Measurements from ENCODE around the gene OSBPL2.

OSBPL2 gene

DNA sequence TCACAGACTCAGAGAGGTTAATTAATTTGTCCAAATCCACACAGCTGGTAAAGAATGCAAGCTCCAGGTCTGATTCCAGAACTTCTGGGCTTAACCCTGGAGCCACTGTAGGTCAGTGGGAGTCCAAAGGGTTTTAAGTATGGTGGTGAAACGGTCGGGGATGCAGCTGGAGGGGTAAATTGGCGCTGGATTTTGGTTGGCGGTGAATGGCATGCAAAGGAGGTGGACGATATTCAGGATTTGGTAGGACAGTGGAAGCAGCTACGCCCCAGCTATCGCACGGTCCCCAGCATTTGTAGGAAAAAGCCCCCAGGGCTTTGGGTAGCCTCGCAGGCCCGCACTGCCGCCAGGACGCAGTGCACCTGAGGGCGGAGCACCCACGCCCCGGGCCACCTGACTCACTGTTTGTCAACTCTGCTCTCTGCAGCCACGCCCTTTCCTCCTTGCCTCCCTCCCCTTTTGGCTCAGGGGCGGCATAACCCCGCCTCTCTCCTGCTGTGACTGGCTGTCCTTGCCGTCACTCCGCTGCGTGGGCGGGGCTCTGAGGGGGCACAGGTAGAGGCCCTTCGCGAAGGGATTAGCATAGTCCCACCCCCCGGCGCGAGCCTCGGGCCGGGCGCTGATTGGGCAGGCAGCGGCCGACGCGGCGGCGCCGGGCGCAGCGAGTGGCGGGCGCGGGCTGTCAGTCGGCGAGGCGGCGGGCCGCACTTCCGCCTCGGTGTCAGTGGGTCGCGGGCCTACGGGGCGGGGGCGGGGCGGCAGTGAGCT lies at the start of gene OSBPL2:
TSS of gene OSBPL2 (plus strand) at position 721 of the 768 bp plus-strand sequence. CDS start 17,664 bp downstream, outside the sequence.
- peak; percentile 100 for DNase-seq (ENCODE audit: extremely low spot score, insufficient read length, low read depth)
- FAIRE-seq = peak; percentile 100

DNA sequence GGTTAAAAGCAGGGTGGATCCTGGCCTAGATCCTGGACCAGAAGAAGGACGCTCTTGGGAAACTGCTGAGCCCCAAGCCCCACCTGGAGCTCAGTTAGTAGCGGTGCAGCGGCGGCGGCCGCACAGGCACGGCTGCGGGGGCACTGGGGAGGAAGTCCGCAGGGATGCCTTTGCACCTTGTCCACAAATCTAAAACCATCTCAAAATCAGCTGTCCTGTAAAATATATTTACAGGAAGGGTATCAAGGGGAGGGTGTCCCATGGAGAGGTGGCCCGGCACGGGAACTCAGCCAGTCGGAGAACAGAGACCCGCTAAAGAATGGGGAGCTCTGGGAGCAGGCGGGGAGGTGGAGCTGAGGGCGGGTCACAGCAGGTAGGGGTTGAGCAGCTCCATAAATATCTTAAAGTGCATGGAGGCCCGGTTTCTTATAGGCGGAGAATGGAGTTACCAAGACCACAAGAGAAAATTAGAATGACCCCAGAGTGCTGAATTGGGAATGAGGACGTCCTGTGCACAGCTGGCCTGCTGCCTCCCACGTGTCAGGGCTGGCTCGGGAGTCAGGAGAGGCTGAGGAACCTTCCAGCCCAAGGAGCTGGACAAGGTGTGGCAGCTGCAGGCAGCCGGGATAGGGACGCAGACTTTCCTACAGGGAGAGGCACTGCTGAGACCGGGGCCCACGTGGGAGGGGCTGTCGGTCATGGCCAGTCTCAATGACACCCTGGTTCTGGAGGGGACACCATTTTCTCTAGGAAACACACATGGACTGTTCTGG lies 47.5 kb upstream of the OSBPL2 start:
- no peak for FAIRE-seq
- DNase-seq (ENCODE audit: extremely low spot score, insufficient read length, low read depth) = no peak

DNA sequence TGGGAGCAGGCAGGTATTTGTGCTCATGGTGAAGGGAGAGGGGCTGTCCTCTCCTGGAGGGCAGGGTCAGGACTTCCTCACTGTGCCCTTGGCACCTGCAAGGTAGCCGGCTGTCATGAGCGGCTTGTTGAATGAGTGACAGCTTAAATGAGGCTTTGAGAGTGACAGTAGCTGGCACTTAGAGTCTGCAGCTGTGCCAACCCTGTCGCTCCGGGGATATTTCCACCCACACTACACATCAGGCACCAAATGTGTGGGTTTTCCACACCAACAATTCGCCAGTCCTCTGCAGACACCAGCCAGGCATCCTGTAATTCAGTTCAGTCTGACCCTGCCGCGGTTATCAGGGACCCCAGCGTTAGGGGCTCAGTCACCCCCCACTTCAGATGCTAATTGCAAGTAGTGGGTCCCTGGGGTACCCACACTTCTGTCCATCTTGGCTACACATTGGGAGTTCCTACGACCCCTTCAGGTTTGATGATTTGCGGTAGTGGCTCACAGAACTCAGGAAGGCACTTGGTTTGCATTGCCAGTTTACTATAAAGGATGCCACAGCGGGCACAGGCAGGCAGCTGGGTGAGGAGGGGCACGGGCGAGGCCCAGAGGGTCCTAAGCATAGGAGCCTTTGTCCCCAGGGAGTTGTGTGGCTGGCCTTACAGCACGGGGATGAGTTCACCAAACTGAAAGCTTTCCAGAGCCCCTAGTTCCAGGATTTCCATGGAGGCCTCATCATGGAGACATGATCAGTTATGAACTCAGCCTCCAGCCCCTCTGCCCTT lies 46.4 kb upstream of the OSBPL2 start:
- FAIRE-seq = no peak

DNA sequence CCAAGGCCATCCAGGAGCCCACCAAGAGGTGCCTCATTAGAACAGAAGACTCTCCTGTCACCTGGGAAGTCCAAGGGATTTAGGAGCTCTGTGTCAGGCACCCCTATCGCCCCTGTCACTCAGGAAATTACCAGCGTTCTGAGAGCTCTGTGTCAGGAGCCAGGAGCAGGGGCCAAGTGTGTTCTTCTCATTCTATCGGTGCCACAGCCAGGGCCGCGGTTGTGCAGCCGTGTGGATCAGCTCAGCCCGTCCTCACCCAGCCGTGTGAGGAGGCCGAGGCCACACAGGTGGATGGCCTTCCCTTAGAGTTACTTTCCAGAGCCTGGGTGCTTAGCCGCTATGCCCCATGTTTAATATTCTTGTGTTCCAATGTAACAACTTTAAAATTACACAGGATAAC lies 45.7 kb upstream of the OSBPL2 start:
- FAIRE-seq = no peak
- DNase-seq (ENCODE audit: extremely low spot score, insufficient read length, low read depth) = no peak

More for the DNA sequence above, 46.4 kb upstream of the OSBPL2 start:
- no peak for DNase-seq (ENCODE audit: extremely low spot score, insufficient read length, low read depth)

DNA sequence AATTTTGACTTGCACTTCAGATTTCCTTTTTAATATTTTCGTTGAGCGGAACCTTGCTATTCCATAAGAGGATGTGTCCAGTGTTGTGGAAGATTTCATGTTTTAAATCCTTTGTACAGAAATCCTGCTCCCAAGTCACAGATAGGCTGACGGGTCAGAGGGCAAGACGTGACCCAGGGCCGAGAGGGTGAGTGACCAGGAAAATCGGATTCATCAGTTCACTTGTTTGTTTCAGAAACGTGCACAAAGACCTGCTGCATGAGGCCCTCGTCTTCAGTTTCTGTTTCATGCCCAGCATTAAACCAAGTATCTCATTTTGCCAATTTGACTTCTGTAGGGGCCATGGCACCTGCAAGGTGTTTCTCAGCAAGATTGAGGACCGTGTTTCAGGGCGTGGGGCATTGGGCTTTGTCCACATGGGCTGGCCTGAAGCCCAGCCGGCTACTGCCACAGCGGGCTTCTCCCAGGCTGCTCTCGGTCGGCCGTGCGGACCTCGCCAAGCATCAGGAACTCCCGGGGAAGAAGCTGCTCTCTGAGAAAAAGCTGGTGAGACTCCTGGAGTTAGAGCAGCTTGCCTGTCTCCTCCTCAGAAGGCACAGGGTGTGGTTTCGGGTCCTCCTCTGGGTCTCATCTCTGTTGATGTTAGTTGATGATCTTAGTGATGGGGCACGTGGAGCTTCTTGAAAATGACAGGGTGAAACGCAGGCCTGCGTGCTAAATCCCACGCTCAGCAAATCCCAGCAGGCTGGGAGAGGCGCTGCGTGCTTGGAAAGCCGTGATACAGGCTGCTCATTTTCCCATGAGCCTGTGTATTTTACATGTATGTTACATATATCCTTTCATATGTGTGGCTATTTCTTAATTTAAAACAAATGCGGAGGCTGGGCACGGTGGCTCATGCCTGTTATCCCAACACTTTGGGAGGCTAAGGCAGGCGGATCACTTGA lies 45.0 kb upstream of the OSBPL2 start:
- DNase-seq (ENCODE audit: extremely low spot score, insufficient read length, low read depth) = no peak
- FAIRE-seq = no peak

DNA sequence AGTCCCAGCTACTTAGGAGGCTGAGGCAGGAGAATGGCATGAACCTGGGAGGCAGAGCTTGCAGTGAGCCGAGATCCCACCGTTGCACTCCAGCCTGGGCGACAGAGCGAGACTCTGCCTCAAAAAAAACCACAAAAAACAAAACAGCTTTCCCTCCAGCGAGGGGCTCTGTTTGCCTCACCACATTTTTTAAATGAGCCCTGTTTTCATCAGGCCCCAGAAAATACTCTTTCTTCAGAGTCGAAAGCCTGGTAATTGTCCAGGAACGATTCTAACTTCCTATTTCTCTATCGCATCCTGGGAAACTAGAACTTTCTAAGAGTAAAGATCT lies 43.3 kb upstream of the OSBPL2 start:
- no peak for DNase-seq (ENCODE audit: extremely low spot score, insufficient read length, low read depth)
- FAIRE-seq = no peak

DNA sequence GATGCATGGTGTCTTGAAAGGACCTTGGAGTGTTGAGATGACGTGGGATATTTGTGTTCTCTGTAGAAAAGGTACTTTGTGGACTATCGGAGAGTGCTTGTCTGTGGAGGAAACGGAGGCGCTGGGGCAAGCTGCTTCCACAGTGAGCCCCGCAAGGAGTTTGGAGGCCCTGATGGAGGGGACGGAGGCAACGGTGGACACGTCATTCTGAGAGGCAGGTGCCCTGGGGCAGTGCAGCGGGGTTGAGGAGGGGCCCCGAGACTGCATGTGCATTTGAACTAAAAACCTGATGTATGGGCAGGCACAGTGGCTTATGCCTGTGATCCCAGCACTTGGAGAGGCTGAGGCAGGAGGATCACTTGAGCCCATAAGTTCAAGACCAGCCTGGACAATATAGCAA lies 42.6 kb upstream of the OSBPL2 start:
- FAIRE-seq (no peak), DNase-seq (ENCODE audit: extremely low spot score, insufficient read length, low read depth) (no peak)

DNA sequence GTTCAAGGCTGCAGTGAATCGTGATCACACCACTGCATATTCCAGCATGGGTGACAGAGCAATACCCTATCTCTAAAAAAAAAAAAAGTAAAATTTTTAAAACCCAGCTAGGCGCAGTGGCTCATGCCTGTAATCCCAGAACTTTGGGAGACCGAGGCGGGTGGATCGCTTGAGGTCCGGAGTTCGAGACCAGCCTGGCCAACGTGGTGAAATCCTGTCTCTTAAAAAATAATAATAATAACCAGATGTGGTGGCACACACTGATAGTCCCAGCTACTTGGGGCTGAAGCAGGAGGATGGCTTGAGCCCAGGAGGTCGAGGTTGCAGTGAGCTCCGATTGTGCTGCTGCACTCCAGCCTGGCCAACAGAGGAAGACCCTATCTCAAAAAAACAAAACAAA lies 42.0 kb upstream of the OSBPL2 start:
- FAIRE-seq = no peak
- no peak for DNase-seq (ENCODE audit: extremely low spot score, insufficient read length, low read depth)

DNA sequence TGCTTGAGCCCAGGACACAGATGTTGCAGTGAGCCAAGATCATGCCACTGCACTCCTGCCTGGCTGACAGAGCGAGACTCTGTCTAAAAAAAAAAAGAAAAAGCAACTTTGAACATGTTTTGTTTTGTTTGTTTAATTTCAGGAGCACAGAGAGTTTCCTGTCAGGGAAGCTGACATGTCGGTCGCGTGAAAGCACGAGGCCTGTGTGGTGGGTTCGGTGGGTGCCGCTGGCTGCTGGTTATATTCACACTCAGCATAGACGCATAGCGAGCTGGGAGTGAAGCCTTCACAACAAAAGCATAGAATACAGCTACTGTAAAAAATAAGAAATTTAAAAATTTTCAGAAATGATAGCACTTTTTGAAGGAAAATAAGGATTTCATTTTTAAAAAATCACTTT lies 41.0 kb upstream of the OSBPL2 start:
- no peak for FAIRE-seq
- no peak for DNase-seq (ENCODE audit: extremely low spot score, insufficient read length, low read depth)

DNA sequence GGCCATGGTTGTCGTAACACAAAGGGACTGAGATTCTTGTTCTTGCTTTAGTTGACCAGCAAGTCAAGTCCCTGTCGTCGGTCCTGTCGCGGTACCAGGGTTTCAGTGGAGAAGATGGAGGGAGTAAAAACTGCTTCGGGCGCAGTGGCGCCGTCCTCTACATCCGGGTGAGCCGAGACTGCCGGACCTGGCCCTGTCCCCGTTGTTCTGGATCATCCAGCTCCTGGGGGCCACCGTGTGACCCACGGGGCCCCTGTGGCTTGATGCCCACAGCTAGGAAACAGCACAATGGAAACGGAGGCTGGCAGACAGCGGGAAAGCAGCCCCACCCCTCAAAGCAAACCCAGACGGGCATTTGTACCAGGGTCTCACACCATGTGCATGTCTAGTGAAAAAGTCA lies 40.5 kb upstream of the OSBPL2 start:
- DNase-seq (ENCODE audit: extremely low spot score, insufficient read length, low read depth) (no peak), FAIRE-seq (no peak)

DNA sequence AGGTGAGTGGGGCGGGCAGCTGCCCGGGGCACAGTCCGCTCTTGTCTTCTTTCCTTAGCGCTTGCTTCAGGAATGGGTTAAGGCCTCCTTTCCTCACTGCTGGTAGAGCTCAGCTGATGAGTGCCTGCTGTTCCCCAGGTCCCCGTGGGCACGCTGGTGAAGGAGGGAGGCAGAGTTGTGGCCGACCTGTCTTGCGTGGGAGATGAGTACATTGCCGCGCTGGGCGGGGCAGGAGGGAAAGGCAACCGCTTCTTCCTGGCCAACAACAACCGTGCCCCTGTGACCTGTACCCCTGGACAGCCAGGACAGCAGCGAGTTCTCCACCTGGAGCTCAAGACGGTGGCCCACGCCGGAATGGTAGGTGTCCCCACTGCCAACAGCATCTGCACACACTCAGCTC lies 39.8 kb upstream of the OSBPL2 start:
- no peak for FAIRE-seq
- DNase-seq (ENCODE audit: extremely low spot score, insufficient read length, low read depth) = no peak

DNA sequence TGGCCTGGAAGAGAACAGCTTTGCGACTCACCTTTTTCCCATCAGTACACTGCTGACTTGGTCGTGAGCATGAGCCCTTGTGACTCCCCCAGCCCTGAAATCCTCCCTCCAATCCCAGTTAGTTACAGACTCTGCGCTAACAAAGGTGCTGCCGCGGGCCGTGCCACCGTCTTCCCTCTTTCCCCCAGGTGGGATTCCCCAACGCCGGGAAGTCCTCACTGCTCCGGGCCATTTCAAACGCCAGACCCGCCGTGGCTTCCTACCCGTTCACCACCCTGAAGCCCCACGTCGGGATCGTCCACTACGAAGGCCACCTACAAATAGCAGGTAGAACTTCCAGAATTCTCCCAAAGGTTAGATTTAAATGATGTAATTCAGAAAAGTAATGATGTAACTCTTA lies 39.4 kb upstream of the OSBPL2 start:
- no peak for FAIRE-seq
- no peak for DNase-seq (ENCODE audit: extremely low spot score, insufficient read length, low read depth)

DNA sequence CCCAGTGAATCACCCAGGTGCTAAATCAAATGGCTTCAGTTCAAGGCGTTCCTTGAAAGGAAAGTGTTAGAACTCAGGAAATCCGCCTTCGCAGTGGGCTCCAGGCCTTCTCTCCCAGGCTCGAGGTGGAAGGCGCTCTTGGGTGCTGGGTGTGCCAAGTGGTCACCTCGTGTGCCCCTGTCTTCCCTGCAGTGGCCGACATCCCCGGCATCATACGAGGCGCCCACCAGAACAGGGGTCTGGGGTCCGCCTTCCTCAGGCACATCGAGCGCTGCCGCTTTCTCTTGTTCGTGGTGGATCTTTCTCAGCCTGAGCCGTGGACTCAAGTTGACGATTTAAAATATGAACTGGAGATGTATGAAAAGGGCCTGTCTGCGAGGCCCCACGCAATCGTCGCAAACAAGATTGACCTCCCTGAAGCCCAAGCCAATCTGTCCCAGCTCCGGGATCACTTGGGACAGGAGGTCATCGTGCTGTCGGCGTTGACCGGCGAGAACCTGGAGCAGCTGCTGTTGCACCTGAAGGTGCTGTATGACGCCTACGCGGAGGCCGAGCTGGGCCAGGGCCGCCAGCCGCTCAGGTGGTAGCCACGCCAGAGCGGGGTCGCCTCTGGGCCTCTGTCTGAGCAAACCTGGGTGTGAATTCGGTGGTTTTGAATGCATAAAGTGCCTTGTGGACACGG lies 37.7 kb upstream of the OSBPL2 start:
- FAIRE-seq (no peak), DNase-seq (ENCODE audit: extremely low spot score, insufficient read length, low read depth) (no peak)

DNA sequence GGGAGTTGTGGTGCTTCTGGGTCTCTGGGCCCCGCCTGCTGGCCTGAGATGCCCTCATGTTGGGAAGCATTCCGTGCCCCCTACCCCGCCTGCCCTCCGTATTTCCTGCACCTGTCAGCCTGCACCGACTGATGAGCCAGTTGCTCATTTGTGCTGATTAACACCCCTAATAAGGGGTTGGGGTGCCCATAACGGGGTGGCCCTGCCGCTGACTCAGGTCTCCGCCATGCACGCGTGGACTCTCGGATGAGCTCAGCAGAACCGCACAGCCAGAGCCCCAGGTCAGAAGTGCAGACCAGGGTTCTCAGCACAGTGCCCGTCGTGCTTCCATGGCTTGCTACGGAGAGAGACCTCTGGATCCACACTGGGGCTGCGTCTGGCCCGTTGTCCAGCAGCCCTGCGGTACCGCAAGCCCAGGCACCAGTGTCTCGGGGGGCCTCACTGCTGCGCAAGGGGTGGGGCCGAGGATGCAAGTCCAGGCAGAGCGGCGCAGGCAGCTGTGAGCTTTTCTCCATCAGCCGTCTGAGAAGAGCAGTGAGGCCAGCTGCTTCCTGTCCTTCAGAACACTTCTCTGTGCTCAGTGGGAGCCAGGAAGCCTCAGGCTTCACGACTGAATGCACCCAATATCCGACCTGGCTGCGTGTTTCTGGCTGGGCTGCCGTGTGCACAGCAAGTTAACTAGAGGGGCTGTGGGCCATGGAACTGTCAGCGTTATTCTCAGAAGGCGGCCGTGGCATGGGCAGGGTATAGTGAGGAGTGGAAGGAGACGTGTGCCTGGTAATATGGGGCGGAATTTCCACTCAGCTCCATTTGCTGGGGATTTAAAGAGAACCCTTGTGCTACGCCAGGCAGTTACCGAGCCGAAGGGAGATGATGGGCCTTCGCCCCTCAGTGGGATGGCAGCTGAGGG lies 36.9 kb upstream of the OSBPL2 start:
- FAIRE-seq = peak; percentile 69
- DNase-seq (ENCODE audit: extremely low spot score, insufficient read length, low read depth) = peak; percentile 36

DNA sequence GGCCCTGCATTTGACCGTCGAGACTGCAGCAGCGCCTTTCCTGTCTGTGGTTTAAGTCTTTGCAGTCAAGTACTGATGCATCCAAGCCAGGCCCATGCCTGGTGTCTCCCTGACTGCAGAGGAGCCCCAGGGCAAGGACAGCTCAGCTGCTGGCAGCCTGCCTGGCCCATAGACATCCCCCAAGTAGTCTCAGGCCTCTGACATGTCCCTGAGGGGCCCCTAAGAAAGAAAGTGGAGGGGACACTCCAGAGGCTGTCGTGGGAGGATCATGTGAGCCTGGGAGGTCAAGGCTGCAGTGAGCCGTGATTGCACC lies 36.3 kb upstream of the OSBPL2 start:
- DNase-seq (ENCODE audit: extremely low spot score, insufficient read length, low read depth) = no peak
- FAIRE-seq = no peak

DNA sequence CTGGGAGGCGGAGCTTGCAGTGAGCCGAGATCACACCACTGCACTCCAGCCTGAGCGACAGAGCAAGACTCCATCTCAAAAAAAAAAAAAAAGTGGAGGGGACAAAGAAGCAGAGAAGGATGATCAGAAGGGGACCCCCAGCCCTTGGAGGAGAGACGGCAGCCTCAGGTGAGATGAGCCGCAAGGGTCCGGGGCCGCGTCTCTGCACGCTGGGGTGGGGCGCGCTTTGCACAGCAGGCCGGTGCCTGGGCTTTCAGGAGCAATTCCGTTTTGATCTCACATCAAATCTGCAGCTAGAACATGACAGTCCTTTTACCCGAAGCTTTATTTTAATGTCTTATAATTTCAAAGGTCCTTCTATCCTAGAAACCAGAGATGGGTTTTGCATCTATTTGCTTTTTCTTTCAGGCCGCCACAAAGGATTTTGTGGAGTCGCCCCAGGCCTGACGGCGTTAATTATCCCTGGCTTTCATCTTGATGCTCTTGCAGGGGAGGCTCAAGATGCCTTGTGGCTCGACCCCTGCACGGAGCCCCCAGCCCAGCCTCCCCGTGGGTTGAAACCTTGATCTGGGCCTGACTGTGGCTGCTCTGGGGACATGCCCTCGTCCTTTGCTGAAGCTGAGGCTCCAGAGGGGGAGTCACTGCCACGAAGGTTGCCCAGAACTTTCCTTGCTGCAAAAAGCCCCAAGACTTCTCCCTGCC lies 35.5 kb upstream of the OSBPL2 start:
- DNase-seq (ENCODE audit: extremely low spot score, insufficient read length, low read depth) = no peak
- no peak for FAIRE-seq

DNA sequence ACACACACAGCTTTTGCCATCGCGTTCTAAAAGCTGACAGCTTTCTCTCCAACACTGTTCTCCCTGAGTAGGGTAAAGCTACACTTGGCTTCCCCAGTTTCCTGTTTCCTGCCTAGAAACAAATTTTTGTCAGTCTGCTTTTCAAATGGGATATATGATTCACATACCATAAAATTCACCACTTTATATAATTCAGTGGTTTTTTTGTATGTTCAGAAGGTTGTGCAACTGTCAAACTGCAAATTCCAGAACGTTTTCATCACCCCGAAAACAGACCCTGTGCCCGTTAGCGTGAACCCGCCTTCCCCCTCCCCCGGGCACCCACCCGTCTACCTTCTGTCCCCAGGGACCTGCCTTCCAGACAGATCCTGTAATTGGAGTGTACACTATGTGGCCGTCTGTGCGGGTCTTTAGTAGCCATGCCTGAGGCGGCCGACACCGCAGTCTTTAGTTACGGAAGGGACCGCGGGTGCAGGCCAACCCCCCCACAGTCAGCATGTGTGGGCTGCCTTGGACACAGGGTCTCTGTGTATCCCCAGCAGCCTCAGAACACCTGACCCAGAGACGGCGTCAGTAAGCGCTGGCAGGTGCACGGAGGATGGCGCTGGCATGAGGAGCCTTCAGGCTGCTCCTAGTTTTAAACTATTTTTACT lies 34.8 kb upstream of the OSBPL2 start:
- no peak for DNase-seq (ENCODE audit: extremely low spot score, insufficient read length, low read depth)
- no peak for FAIRE-seq
